Cardiac fibroblast (primary cell): ENCODE data around the gene MFN1.

Experiments
- DNase-seq, 2 donors: peaks; one replicate each; pipeline versions ENCODE4 v3.0.0 to v3.0.0-alpha.2; 2010; ENCODE audit warnings: low read depth in 2 of 2
- H3K4me3 ChIP-seq, 2 donors: replicated peaks in 1 of 2; 1 replicate in 1 of 2; 2 replicates in 1 of 2; pipeline ENCODE4 v1.5.1; 2011; ENCODE audit warnings: low read depth in 2 of 2, low read length in 2 of 2, mild to moderate bottlenecking in 2 of 2, moderate library complexity in 1 of 2
- CTCF ChIP-seq: IDR thresholded peaks from one replicate; pipeline ENCODE4 v1.5.1; 2011; ENCODE audit warnings: low read depth, mild to moderate bottlenecking, low read length, inconsistent platforms

Gene MFN1

DNA sequence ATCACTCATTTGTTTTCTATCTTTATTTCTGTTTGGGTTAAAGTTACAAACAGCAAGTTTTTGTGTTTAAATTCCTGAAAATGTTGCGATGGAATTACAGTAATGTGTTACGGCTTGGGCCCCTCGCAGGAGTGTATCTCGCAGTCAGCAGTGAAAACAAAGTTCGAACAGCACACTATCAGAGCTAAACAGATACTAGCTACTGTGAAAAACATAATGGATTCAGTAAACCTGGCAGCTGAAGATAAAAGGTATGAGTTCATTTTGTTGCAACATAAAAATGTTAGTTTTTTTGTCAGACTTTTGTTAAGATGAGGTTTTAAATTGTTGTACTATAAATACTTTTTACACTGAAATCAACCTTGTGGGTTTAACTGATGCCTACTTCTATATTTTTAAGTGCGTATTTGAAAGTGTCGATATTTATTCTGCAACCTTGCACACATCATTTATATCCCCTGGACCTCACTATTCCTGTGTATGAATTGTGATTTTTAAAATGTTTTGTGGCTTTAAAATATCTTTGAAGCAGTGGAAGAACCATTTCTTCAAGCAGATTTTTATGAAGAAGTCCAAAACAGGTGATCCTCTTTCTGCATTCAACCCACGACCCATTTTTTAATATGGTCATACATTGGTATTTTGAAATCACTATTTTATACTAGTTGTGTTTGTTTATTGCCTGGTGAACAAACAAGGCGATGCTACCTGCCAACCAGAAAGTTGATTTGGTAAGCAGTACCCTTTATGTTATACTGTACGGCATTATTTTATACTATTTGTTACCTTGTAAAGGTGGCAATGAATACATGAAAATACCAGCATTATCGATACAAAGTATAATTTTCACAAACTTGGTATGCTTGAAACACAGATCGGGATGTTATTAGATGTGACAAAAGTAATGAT is 27.8 kb downstream of the MFN1 start:
- H3K4me3 ChIP-seq: no peak overlapping the region
- no peak for TF ChIP-seq CTCF
- no peak for DNase-seq

DNA sequence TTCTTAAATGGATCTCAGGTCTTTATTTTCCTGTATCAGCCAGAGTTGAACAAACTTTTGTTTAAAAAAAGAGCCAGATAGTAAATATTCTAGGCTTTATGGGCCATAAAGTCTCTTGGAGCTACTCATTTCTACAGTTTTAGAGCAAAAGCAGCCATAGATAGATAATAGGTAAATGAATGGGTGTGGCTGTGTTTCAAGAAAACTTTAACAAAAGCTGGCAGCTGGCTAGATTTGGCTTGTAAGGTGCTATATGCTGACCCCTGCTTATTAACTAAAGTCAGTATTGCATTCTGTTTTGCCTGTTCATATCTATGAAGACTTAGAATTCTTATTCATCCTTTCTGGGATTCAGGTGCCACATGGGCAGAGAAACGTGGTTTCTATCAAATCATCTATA is 29.0 kb downstream of the MFN1 start:
- no peak for TF ChIP-seq CTCF
- no peak for DNase-seq
- H3K4me3 ChIP-seq: no peak overlapping the region

GRCh38 chr3:179391906-179392305 is 44.4 kb downstream of the MFN1 start:
- DNase-seq: no peak
- H3K4me3 ChIP-seq: no peak overlapping the region
- no peak for TF ChIP-seq CTCF

GRCh38 chr3:179398574-179399231 is 51.2 kb downstream of the MFN1 start:
- no peak overlapping the region for H3K4me3 ChIP-seq
- TF ChIP-seq CTCF: no peak
- DNase-seq: peak in 1 of 2 donors; percentile 45

DNA sequence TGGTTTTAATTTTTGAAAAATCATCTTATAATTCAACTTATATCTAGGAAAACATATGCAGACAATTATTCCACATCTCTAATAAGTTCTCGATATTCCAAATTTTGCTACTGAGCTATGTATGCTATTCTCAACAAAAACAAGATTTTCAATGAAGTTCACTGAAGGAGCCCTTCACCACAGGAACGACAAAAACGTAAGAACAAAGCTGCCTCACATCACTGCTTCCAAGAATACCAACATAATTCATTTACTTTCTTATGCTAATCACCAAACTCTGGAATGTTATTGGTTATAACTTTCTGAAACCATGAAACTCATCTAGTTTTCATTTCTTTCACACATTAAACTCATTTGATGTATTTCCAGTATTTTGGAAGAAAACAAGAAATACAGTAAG is 54.1 kb downstream of the MFN1 start:
- no peak overlapping the region for H3K4me3 ChIP-seq
- DNase-seq: no peak
- TF ChIP-seq CTCF: no peak

GRCh38 chr3:179402963-179403362 is 55.5 kb downstream of the MFN1 start:
- no peak overlapping the region for H3K4me3 ChIP-seq
- DNase-seq: no peak
- TF ChIP-seq CTCF: no peak
